HAP-1 (cell line): ENCODE data around the gene CD300LD.

ENCODE experiments used
- DNase-seq, 2 experiments: peaks; one replicate each; pipeline ENCODE4 v3.0.0-alpha.2; 2016 to 2020; ENCODE audit warnings: low spot score in 2 of 2
- H3K27me3 ChIP-seq: fragments of 250-450 bp; sonication (Bioruptor Pico); 2 replicates; pipeline ENCODE4 v1.5.1; 2020; ENCODE audit warnings: low read depth, mild to moderate bottlenecking, moderate library complexity
- H3K36me3 ChIP-seq: fragments of 250-450 bp; sonication (Bioruptor Pico); replicated peaks from 2 replicates; pipeline ENCODE4 v1.5.1; 2020; ENCODE audit warnings: mild to moderate bottlenecking
- H3K4me1 ChIP-seq: fragments of 250-450 bp; sonication (Bioruptor Pico); 2 replicates; pipeline ENCODE4 v1.5.1; 2020; ENCODE audit warnings: mild to moderate bottlenecking
- H3K4me3 ChIP-seq: fragments of 250-450 bp; sonication (Bioruptor Pico); 2 replicates; pipeline ENCODE4 v1.5.1; 2020; ENCODE audit warnings: mild to moderate bottlenecking, moderate library complexity
- H3K9me3 ChIP-seq: fragments of 250-450 bp; sonication (Bioruptor Pico); 2 replicates; pipeline ENCODE4 v1.5.1; 2020; ENCODE audit warnings: mild to moderate bottlenecking, moderate library complexity
- in situ Hi-C: fragments of 300-500 bp; cut with MboI; formaldehyde crosslinking; loops from 3 replicates; pipeline ENCODE4 v1.14.3; 2020; ENCODE audit warnings: low sequenced_read_pairs, inconsistent platforms, mixed read lengths

The CD300LD gene

DNA sequence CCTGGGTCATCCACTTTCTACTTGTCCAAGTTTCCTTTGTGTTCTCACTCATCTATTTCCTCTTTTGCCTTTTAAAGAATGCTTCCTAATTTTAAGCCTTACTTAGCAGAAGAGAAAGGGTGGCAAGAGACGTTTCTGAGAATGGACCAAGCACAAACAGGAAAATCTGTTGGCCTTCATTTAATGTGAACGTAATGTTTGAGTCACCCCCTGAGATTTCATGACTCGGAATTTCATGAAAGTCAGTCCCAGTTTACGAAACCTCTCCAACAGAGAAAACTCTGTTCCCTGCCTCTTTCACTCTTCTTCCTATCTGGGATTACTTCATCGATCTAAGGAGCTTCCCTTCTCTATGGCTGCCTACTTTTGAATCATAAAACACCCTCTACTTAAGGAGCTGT lies 31.6 kb upstream of the CD300LD start, which contains the start of gene CD300E:
TSS of gene CD300E (minus strand) at position 46 of the 401 bp plus-strand sequence. CDS start 117 bp downstream, outside the sequence.
- DNase-seq: no peak
- Histone ChIP-seq H3K4me3 (no peak within 1 kb of the TSS), H3K9me3 (no peaks in the 10 kb centered on the region), H3K36me3 (no peaks in the 10 kb centered on the region), H3K4me1 (no peaks in the 10 kb centered on the region), H3K27me3 (peaks cover 3% of the 10 kb centered on the region; the same call in 1 of the 2 replicates)
- in situ Hi-C loops: no loop called here

- Histone ChIP-seq H3K27me3 (peaks cover 14% of the 10 kb centered on the region), H3K4me1 (no peaks in the 10 kb centered on the region), H3K36me3 (no peaks in the 10 kb centered on the region), H3K4me3 (no peak overlapping the region), H3K9me3 (no peaks in the 10 kb centered on the region)
- no peak for DNase-seq
- in situ Hi-C loops: no loop called here
These were observed 27.1 kb upstream of the CD300LD start for GRCh38 chr17:74619077-74619673.

DNA sequence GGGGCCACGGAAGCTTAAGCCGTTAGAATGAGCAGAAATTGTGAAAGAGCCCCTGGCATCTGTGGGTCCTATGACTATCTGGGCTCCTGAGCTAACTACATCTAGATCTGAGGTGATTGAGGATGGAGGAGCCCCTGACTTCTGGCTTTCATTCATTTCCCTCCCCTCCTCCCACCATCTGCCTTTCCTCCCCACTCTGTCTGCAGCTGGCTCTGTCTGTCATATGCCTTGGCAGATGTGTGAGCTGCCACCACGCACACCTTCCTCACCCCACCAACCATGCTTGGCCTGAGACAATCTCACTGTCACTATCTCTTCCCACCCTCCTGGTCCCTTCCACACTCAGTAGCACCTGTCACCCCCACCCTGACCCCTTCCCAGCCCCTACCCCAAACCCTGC lies 26.4 kb upstream of the CD300LD start:
- H3K4me1 ChIP-seq: no peaks in the 10 kb centered on the region
- peaks cover 14% of the 10 kb centered on the region for H3K27me3 ChIP-seq
- H3K36me3 ChIP-seq: no peaks in the 10 kb centered on the region
- H3K9me3 ChIP-seq: no peaks in the 10 kb centered on the region
- no peak for DNase-seq
- in situ Hi-C loops: no loop called here
- no peak overlapping the region for H3K4me3 ChIP-seq

- Histone ChIP-seq H3K9me3 (no peaks in the 10 kb centered on the region), H3K4me3 (no peak overlapping the region), H3K27me3 (peaks cover 14% of the 10 kb centered on the region), H3K4me1 (no peaks in the 10 kb centered on the region), H3K36me3 (no peaks in the 10 kb centered on the region)
- no peak for DNase-seq
- in situ Hi-C loops: no loop called here
These were observed 24.6 kb upstream of the CD300LD start for GRCh38 chr17:74616696-74617095.

GRCh38 chr17:74612046-74612445 lies 20.0 kb upstream of the CD300LD start:
- H3K36me3 ChIP-seq: no peaks in the 10 kb centered on the region
- no peaks in the 10 kb centered on the region; the same call in 1 of the 2 replicates for H3K27me3 ChIP-seq
- in situ Hi-C loops: no loop called here
- H3K9me3 ChIP-seq: no peaks in the 10 kb centered on the region
- DNase-seq: no peak
- H3K4me1 ChIP-seq: no peaks in the 10 kb centered on the region
- H3K4me3 ChIP-seq: no peak overlapping the region

DNA sequence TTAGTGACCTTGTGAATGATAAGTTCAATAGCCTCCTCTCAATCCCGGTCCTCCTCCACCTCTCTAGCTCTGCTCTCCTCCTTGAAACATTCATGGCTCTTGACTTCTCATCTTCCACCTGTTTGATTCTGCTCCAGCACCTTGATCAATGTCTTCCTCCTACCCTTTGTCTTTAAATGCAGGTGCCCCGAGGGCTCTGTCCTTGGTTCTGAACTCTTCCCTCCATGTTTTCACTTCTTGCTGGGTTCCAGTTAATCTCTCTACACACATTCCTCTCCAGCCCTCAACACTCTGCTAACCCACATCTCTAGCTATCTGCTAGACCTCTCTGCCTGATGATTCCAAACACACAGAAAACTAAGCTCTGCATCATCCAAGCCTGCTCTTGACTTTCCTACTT lies 18.0 kb upstream of the CD300LD start:
- Histone ChIP-seq H3K9me3 (no peaks in the 10 kb centered on the region), H3K27me3 (no peaks in the 10 kb centered on the region), H3K4me3 (no peak overlapping the region), H3K36me3 (no peaks in the 10 kb centered on the region), H3K4me1 (no peaks in the 10 kb centered on the region)
- in situ Hi-C loops: no loop called here
- no peak for DNase-seq

- no peak overlapping the region for H3K4me3 ChIP-seq
- no peak for DNase-seq
- H3K27me3 ChIP-seq: no peaks in the 10 kb centered on the region
- no peaks in the 10 kb centered on the region for H3K4me1 ChIP-seq
- in situ Hi-C loops: no loop called here
- H3K9me3 ChIP-seq: no peaks in the 10 kb centered on the region
- no peaks in the 10 kb centered on the region for H3K36me3 ChIP-seq
These were observed 16.4 kb upstream of the CD300LD start for GRCh38 chr17:74608511-74608910.

GRCh38 chr17:74607221-74607620 lies 15.1 kb upstream of the CD300LD start:
- H3K27me3 ChIP-seq: no peaks in the 10 kb centered on the region
- DNase-seq: no peak
- H3K4me3 ChIP-seq: no peak overlapping the region
- in situ Hi-C loops: no loop called here
- H3K9me3 ChIP-seq: no peaks in the 10 kb centered on the region
- H3K36me3 ChIP-seq: no peaks in the 10 kb centered on the region
- H3K4me1 ChIP-seq: no peaks in the 10 kb centered on the region

- Histone ChIP-seq H3K4me1 (no peaks in the 10 kb centered on the region), H3K36me3 (no peaks in the 10 kb centered on the region), H3K9me3 (no peaks in the 10 kb centered on the region), H3K4me3 (no peak overlapping the region), H3K27me3 (no peaks in the 10 kb centered on the region)
- in situ Hi-C loops: no loop called here
- DNase-seq: no peak
These were observed 14.0 kb upstream of the CD300LD start for GRCh38 chr17:74606050-74606449.

DNA sequence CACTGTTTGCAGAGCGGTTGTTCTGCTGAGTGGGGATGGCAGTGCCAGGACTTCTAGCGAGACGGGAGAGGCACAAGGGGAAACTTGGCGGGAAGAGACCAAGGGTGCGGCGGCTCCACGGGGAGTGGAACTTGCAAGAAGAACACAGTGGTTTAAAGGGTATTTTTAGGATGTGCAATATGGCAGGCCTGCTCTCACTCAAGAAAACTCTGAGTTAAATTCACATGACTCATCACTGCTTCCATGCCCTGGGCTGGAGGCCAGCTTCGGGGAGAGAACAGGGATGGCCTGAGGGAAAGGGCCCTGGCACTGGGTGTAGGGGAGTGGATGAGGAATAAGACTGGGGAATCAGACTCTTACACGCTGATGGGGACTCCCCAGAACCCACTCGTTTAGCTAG lies 13.3 kb upstream of the CD300LD start:
- no peak for DNase-seq
- in situ Hi-C loops: no loop called here

GRCh38 chr17:74604761-74605160 lies 12.7 kb upstream of the CD300LD start:
- no peak for DNase-seq
- in situ Hi-C loops: no loop called here
- Histone ChIP-seq H3K27me3 (0 out of 2 replicates have a peak, but pooled peaks cover 4% of the 10 kb centered on the region), H3K36me3 (no peaks in the 10 kb centered on the region), H3K4me1 (no peaks in the 10 kb centered on the region), H3K4me3 (no peak overlapping the region), H3K9me3 (no peaks in the 10 kb centered on the region)

More for the DNA sequence above, 13.3 kb upstream of the CD300LD start:
- Histone ChIP-seq H3K4me1 (no peaks in the 10 kb centered on the region), H3K4me3 (no peak overlapping the region), H3K27me3 (0 out of 2 replicates have a peak, but pooled peaks cover 4% of the 10 kb centered on the region), H3K36me3 (no peaks in the 10 kb centered on the region), H3K9me3 (no peaks in the 10 kb centered on the region)

GRCh38 chr17:74604200-74604599 lies 12.1 kb upstream of the CD300LD start:
- no peaks in the 10 kb centered on the region for H3K9me3 ChIP-seq
- no peaks in the 10 kb centered on the region for H3K36me3 ChIP-seq
- in situ Hi-C loops: no loop called here
- 0 out of 2 replicates have a peak, but pooled peaks cover 4% of the 10 kb centered on the region for H3K27me3 ChIP-seq
- no peaks in the 10 kb centered on the region for H3K4me1 ChIP-seq
- DNase-seq: no peak
- no peak overlapping the region for H3K4me3 ChIP-seq

DNA sequence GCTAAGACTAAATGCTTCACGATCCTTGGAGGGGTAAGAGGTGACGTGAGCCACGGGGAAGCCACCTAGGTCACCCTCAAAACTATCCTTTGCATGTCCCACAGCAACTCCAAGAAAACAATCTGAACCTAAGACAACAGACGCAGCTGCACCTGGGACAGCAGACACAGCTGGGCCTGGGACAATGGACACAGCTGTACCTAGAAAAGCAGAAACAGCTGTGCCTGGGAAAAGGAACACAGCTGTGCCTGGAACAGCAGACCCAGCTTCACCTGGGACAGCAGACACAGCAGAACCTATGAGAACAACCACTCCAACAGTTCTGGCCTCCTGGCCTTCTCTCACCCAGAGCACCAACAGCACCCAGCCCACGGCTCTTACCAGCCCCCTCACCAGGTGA lies 11.7 kb upstream of the CD300LD start:
- Histone ChIP-seq H3K9me3 (no peaks in the 10 kb centered on the region), H3K27me3 (0 out of 2 replicates have a peak, but pooled peaks cover 4% of the 10 kb centered on the region), H3K4me3 (no peak overlapping the region), H3K4me1 (no peaks in the 10 kb centered on the region), H3K36me3 (no peaks in the 10 kb centered on the region)
- in situ Hi-C loops: no loop called here
- no peak for DNase-seq

DNA sequence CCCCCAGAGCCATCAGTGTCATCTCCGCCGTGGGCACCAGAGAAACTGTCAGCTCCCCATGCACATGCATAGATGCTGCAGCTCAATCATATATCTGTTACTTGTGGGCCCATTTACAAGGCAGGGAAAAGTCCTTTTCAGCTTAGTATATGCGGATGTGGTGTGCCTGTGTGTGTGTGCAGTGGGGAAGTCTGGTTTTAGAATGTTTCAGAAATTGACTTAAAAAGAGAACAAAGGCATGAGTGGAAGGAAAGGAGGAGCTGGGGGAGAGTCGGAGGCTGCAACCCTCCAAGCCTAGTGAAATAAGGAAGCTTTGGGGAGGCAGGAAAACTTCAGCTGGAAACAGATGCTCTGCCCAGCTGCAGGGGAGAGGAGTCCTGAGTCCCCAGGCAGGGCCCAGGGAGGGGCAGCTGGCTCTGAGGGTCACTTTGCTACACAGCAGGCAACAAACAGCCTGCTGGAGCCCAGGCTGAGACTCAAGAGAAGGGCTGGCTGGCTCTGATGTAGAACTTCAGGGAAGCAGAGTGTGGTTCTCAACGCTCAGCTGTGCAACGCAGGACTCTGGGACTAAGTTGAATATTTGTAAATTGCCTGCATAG lies 11.1 kb upstream of the CD300LD start:
- Histone ChIP-seq H3K9me3 (no peaks in the 10 kb centered on the region), H3K4me1 (no peaks in the 10 kb centered on the region), H3K4me3 (no peak overlapping the region), H3K27me3 (0 out of 2 replicates have a peak, but pooled peaks cover 4% of the 10 kb centered on the region), H3K36me3 (no peaks in the 10 kb centered on the region)
- in situ Hi-C loops: no loop called here
- no peak for DNase-seq
